VCaP (cell line): ENCODE results near the gene CPNE4.

Source experiments
- H3K27ac ChIP-seq: fragments of 450-650 bp; 2 replicates; pipeline ENCODE4 v1.5.1; 2017
- TF ChIP-seq, protein P1 (sequence below): fragments of 450-650 bp; conservative IDR thresholded peaks from 2 replicates; pipeline ENCODE4 v1.5.1; 2017; ENCODE audit warnings: mild to moderate bottlenecking, moderate library complexity

CPNE4 gene

DNA sequence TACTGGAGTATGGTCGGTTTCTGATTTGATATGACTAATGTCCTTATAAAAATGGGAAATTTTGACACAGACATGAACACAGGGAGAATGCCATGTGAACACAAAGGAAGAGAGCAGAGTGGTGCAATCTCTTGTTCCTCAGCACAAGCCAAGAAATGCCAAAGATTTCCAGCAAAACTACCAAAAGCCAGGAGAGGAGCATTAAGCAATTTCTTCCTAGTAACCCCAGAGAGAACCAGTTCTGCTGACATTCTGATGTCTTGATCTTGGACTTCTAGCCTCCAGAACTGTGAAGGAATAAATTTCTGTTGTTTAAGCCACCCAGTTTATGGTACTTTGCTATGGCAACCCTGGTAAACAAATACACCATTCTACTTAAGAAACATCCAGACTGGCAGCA, 304.2 kb downstream of the CPNE4 start:
- no peak overlapping the region for H3K27ac ChIP-seq
- TF ChIP-seq, protein P1, sequence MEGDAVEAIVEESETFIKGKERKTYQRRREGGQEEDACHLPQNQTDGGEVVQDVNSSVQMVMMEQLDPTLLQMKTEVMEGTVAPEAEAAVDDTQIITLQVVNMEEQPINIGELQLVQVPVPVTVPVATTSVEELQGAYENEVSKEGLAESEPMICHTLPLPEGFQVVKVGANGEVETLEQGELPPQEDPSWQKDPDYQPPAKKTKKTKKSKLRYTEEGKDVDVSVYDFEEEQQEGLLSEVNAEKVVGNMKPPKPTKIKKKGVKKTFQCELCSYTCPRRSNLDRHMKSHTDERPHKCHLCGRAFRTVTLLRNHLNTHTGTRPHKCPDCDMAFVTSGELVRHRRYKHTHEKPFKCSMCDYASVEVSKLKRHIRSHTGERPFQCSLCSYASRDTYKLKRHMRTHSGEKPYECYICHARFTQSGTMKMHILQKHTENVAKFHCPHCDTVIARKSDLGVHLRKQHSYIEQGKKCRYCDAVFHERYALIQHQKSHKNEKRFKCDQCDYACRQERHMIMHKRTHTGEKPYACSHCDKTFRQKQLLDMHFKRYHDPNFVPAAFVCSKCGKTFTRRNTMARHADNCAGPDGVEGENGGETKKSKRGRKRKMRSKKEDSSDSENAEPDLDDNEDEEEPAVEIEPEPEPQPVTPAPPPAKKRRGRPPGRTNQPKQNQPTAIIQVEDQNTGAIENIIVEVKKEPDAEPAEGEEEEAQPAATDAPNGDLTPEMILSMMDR: no peak

DNA sequence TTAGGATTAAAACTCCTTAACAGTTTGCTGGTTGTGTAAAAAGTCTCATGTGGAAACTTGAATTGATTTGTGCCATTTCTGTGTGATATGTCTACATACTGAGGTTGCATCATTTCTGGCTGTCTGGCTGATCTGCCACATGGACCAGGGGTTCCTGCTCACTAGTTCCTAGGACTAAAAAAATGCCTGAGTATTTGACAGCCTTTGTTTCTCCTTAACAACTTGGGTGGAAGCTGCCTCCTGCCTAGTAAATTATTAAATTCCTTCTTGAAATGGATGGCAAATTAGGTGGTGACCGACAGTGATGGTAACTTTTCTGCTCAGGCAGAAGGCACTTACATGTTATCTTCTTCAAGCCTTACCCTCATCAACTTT, 305.2 kb downstream of the CPNE4 start:
- TF ChIP-seq, protein P1: no peak
- no peak overlapping the region for H3K27ac ChIP-seq

DNA sequence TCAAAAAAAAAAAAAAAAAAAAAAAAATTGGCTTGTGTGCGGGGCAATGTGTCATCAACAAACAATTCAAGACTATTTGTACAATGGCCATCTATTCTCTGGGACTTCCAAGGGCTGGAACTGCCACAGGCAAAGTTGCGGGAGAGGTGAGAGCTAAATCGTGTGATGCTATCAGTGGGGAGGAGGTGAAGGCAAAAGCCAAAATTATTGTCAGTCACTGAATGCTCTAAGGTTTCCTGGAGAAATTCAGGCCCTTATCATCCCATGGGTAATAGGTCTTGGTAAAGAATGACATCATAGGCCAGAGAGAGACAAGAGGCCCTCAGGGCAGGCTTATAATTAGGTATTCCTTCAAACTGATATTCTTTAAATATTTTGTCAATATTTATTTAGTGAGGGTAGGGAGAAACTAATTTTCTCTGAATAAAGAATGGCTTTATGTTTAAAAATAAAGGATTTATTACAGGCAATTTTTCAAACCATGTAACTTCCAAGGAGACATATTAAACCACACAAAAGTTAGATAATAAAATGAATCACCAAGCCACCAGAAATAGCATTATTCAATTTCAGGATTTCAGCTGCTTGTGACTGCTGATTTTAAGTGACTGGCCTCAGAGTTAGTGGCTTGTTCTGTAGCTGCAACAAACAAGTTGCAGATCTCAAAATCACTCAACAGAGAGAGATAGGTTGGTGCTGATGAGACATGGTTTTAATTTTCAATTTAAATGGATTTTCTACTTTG, 305.7 kb downstream of the CPNE4 start:
- no peak overlapping the region for H3K27ac ChIP-seq
- TF ChIP-seq, protein P1: no peak

DNA sequence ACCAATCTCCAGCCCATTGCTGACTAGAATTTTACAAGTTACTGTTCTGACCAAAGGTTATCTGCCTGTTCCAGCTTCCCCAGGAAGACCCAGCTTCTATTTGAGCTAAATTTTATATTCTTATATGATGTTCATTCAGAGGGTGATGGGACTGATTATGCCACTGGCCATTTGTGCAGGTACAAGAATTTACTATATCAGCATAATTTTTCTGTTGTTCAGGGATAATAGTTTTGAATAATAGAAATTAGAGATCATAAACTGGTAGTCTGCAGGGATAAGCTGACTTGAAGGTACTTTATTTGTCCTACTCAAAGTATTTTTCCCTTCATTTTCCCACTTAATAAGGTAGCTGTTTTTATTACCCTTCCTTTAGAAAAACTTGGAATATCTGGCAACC, 309.4 kb downstream of the CPNE4 start:
- H3K27ac ChIP-seq: no peak overlapping the region
- TF ChIP-seq, protein P1: no peak

DNA sequence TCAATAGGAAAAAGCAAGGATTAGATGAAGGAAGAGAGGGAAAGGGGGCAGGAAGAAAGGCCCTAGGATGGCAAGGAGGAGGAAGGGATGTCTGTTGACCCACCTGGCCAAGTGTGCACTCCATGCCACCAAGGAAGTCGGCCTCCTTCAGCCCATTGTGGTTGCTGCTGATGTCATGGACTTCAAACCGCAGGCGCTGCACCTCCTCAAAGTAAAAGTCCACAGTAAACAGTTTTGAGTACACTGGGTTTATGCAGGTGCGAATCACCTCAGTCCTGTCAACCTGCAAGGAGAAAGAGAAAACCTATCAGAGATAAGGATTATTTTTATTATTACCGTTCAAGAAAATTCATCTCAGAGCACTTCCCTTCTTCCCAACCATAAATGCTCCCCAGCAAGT, 311.5 kb downstream of the CPNE4 start:
- no peak overlapping the region for H3K27ac ChIP-seq
- TF ChIP-seq, protein P1: no peak

DNA sequence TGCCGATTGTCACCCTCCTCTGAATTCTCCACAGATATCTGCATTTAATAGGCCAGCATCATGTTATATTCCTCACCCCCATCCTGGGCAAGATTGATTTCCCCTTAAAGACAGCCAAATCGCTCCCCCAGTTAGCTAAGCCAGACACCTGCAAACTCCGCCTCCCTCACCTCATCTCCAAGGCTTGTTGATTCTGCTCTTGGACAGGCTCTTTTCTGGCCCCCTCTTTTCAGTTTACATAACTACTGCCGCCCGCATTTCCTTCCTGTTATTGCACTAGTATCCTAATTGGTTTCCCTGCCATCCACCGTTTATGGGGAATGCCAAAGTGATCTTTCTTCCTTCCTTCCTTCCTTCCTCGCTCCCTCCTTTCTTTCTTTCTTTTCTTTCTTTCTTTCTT, 317.3 kb downstream of the CPNE4 start:
- H3K27ac ChIP-seq: no peak overlapping the region

DNA sequence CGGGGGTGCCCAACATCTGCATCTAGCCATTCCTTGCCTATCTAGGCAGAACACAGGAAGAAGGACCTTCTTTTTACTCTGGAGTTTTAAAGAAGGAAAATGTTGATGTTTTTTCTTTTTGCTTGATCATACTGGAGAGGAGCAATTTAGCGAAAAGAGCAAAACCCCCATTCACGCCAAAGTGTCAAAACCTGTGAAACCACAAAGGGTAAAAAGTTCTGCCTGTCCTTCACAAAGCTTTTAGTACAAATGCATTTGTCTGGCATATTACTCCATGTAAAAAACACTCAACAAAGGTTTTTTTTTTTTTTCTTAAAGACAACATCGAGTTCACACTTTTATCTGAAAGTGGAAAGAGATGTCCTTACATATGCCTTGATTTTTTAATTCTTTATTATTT, 317.9 kb downstream of the CPNE4 start:
- no peak overlapping the region for H3K27ac ChIP-seq
- TF ChIP-seq, protein P1: no peak

More for the DNA sequence above, 317.3 kb downstream of the CPNE4 start:
- TF ChIP-seq, protein P1: no peak
